ENCODE data around the gene PPP5C.
"Not testable (repeated sequence)": the region's sequence is repeated elsewhere in the genome, so short reads cannot be mapped to it uniquely, and the experiment has no call there.

Gene PPP5C

DNA sequence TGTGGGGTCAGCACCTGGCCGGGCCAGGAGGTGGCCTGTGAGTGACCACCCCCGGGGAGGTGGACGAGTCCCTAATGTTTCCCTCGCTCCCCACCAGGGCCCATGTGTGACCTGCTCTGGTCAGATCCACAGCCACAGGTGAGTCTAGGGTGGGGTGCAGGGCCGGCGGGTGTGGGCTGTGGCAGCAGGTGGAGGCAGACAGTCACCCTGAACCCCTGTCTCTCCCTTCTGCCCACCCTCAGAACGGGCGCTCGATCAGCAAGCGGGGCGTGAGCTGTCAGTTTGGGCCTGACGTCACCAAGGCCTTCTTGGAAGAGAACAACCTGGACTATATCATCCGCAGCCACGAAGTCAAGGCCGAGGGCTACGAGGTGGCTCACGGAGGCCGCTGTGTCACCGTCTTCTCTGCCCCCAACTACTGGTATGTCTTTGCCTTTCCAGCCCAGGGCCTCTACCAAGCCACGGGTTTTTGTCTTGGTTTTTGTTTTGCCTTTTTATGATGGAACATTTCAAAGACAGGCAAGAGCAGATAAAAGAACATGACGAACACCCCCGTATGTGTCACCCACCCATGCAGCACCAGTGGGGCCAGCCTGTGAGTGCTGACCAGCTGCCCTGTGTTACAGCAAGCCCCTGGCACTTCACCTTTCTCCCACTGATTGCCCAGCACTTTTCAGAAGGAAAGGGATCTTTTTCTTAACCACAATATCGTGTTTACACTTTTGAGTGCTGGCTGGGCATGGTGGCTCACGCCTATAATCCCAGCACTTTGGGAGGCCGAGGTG lies 41.6 kb downstream of the PPP5C start:
- DNase-seq = no peak

DNA sequence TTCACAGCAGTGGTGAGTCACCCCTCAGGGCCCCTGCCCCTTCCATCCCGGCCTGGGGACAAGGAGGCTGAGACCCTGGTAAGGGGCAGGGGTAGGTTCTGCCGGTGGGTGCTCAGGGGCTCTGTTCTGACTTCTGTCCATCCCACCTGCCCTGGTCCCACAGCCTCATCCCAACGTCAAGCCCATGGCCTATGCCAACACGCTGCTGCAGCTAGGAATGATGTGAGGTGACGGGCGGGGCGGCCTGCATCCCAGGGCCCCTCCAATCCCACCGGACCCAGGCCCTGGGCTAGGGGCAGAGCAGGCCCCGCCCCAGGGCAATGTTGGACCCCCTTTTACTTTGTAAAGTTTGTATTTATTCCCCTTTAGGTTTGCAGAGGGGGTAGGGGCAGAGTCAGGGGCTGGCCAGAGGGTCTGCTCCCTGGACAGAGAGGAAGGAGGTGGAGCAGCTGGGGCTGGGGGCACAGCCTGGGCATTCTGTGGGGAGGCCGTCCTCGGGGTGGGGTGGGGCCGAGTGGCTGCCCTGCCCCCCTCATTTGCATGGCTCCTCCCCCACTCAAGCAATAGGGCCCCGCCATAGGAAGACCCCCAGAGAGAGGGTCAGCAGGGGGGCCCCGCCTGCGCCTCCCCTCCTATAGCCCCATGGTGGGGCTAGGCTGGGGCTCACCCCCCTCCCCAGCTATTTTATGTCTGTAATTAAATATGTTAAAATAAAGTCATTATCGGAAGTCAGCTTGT lies 43.4 kb downstream of the PPP5C start:
- DNase-seq = no peak

DNA sequence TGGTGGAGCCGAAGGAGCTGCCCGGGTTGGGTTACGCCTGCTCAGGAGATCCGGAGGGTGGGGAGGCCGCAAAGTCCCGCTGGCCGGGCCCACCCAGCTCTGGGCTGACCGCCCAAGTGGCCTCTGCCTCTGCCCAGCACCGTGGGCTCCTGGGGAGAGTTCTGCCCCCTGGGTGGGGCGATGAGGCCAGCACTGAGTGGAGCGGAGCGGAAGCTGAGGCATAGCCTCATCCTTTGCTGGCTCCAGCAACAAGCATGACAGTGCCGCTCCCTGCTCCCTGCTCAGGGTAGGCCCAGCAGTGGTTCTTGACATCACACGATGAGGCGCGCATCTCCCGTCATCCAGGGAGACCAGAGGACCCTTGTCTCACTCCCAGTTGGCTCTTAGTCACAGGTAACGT lies 44.0 kb downstream of the PPP5C start:
- DNase-seq = no peak

- DNase-seq = no peak
These were observed 44.7 kb downstream of the PPP5C start for GRCh38 chr19:46391296-46392251.

- DNase-seq = no peak
These were observed 45.4 kb downstream of the PPP5C start for GRCh38 chr19:46392252-46392801.

DNA sequence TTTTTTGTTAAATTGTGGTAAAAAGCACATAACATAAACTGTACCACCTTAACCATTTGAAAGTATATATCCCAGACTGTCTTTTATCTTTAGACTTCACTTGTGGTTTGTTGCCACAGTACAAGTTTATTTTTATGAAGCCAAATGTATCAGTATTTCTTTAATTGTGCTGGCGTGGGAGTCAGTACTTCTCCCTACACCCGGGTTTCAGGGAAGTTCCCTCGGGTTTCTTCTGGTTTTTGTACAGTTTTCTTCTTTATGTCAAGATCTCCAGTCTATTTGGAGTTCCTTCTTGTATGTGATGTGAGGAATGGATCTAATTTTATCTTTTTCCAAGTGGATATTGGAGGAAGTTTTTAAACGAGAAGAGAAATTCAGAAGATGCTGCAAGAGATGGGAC lies 46.0 kb downstream of the PPP5C start:
- no peak for DNase-seq

- no peak for DNase-seq
These were observed 46.8 kb downstream of the PPP5C start for GRCh38 chr19:46393456-46394401.

DNA sequence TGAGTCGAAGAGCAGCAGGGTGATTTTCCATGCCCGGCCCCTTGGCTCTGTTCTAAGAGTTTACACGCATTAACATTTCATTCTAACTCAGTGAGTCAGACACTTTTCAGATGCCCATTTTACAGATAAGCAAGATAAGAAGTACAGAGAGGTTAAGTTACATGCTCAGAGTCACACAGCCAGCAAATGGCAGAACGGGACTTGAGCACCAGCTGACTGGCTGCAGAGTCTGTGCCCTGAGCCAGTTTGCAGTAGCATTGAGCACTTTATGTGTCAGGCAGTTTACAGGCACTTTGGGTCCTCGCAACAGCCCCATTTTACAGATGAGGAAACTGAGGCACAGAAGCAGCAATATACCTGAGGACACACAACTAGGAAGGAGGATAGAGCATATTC lies 47.5 kb downstream of the PPP5C start:
- DNase-seq = no peak

DNA sequence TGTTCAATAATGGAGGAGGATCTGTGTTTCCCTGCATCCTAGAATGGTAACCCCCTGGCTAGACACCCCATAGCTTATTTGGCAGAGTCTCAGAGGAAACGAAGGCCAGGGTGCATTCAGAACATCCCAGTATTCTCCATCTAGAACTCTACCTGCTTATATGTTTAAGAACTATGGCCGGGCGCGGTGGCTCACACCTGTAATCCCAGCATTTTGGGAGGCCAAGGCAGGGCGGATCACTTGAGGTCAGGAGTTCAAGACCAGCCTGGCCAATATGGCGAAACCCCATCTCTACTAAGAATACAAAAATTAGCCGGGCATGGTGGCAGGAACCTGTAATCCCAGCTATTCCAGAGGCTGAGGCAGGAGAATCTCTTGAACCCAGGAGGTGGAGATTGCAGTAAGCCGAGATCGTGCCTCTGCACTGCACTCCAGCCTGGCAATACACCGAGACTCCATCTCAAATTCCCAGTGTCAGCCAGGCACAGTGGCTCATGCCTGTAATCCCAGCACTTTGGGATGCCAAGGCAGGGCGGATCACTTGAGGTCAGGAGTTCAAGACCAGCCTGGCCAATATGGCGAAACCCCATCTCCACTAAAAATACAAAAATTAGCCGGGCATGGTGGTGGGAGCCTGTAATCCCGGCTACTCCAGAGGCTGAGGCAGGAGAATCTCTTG lies 51.1 kb downstream of the PPP5C start:
- DNase-seq = not testable (repeated sequence)

- DNase-seq = no peak
These were observed 55.8 kb downstream of the PPP5C start for GRCh38 chr19:46402725-46403124.

DNA sequence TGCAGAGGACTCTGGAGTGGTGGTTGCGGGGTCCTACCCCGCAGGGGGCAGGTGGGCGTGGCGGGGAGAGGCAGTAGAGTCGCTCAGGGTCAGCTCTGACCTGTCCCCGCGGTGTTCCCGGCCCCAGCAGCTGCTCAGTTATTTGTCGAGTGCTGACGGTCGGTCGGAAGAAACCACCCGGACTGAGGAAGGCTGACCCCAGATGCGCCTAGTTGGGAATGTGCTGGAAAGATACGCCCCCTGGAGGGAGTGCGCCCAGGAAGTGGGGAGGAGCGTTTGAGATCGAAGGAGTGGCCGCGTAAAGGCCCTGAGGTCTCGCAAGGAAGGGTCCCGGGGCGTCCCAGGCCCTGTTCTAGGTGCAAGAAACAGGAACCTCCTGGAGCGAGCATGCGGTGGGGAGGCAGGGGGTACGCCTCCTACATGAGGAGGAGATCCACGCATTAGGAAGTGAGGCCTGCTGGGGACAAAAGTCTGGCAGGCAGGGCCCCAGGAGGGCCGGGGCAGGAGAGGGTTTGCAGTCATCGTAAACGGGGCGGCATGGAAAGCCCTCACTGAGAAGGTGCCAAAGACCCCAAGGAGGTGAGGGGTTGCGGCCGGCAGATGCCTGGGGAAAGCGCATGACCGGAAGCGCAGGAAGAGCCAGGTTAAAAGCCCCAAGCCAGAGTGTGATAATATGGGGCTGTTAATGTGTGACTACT lies 57.3 kb downstream of the PPP5C start:
- DNase-seq = peak; percentile 52

DNA sequence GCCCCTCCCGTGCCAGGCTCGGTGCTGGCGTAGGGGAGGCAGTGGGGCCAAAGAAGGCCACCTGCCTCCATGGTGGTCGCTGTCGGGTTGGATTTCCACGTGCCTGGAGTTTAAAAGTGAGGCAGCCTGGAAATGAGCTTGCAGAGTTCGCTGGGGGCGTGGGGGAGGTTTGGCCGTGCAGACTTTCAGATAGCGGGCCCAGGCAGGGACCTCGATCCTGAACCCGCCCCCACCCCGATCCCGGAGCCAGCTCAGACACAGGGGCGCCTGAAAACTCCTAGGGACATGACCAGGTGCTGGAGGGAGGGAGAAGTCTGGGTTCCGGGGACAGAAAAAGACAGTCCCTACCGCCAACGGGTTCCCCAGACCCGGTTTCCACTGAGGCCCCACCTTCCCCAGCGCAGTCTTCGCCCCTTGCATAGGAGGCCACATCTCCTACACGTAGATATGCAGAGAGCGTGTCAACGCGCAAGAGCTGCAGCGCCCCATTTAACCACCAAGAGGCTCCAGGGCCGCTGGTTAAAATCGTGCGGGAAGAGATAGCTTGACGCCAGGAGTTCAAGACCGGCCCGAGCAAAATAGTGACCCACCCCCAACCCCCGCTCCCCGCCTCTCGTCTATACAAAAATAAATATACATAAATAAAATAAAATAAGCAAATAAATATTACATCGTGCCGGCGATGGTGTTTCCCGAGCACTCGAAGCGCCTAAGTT lies 58.0 kb downstream of the PPP5C start:
- no peak for DNase-seq

- no peak for DNase-seq
These were observed 60.1 kb downstream of the PPP5C start for GRCh38 chr19:46406976-46407375.

- DNase-seq = no peak
These were observed 61.2 kb downstream of the PPP5C start for GRCh38 chr19:46407856-46408663.

- no peak for DNase-seq
These were observed 61.8 kb downstream of the PPP5C start for GRCh38 chr19:46408664-46409039.

DNA sequence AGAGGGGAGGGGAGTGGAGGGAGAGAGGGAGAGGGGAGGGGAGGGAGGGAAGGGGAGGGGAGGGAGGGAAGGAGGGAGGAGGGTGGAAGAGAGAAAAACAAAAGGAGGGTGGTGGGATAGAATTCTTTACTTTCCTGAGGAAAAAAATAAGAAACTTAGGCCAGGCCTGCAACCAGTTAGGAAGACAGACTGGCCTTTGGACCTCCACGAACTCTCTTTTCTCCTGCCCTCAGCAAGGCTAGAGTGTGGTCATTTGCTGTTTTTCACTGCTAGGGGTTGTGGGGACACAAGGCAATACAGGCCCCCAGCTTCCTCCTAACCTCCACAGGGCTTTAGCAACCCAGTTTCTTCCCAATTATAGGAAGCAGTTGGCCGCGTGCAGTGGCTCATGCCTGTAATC lies 62.3 kb downstream of the PPP5C start:
- DNase-seq = no peak

GRCh38 chr19:46410205-46411087 lies 63.6 kb downstream of the PPP5C start:
- DNase-seq = no peak

Measured in 8988T (cell line).